CD4-positive, alpha-beta T cell (primary cell): ENCODE results near the gene PXK. TPM values are rescaled to one million over a fixed set of nuclear protein-coding genes. Genes with fewer than 3 reads are reported as not detected.

Experiments
- ATAC-seq: fragments of 200-7000 bp; cut with Tn5 transposase; one replicate; pipeline ENCODE4 v1.10.0; 2022; ENCODE audit warnings: mild to moderate bottlenecking; ENCODE audit not compliant: poor library complexity
- CTCF ChIA-PET: fragments of 350-600 bp; sonication (Branson Sonifier 250); formaldehyde crosslinking; loops from one replicate; lab custom pipeline; 2021; ENCODE audit warnings: antibody characterized with exemption, inconsistent platforms; lab: Charles Lee
- POLR2A ChIA-PET: fragments of 350-600 bp; sonication (Branson Sonifier 250); formaldehyde crosslinking; loops from one replicate; lab custom pipeline; 2021; ENCODE audit warnings: antibody characterized with exemption, inconsistent platforms; lab: Charles Lee
- DNase-seq, 14 experiments: peaks; one replicate each; pipeline ENCODE4 v3.0.0-alpha.2; 2013 to 2020; ENCODE audit warnings: mixed read lengths in 2 of 14
- H3K27ac ChIP-seq, 2 donors: one replicate each; pipeline versions ENCODE4 v1.5.1 to v1.7.0; 2013; ENCODE audit warnings: low read length in 2 of 2, low read depth in 1 of 2, mild to moderate bottlenecking in 1 of 2
- H3K27me3 ChIP-seq, 2 experiments: 1 replicate in 1 of 2; 2 replicates in 1 of 2; pipeline versions ENCODE4 v1.6.1 to v1.7.0; 2013; ENCODE audit warnings: low read length in 2 of 2, control low read depth in 1 of 2, mild to moderate bottlenecking in 1 of 2, moderate library complexity in 1 of 2; ENCODE audit not compliant: insufficient read depth in 2 of 2, control insufficient read depth in 1 of 2
- H3K36me3 ChIP-seq: one replicate; pipeline ENCODE4 v1.6.1; 2013; ENCODE audit warnings: low read length, control low read depth; ENCODE audit not compliant: insufficient read depth
- H3K4me1 ChIP-seq: one replicate; pipeline ENCODE4 v1.6.1; 2013; ENCODE audit warnings: low read length, control low read depth; ENCODE audit not compliant: insufficient read depth
- H3K4me3 ChIP-seq: one replicate; pipeline ENCODE4 v1.5.1; 2013; ENCODE audit warnings: mild to moderate bottlenecking, low read length, moderate library complexity
- H3K9me3 ChIP-seq, 2 experiments: 1 replicate in 1 of 2; 2 replicates in 1 of 2; pipeline versions ENCODE4 v1.6.1 to v1.7.0; 2013; ENCODE audit warnings: low read length in 2 of 2, mild to moderate bottlenecking in 2 of 2, control low read depth in 1 of 2, moderate library complexity in 1 of 2; ENCODE audit not compliant: control insufficient read depth in 1 of 2, insufficient read depth in 1 of 2
- H3K27ac Mint-ChIP-seq: one replicate; pipeline ENCODE4 v1.8.0; 2020; ENCODE audit warnings: mixed read lengths
- H3K27me3 Mint-ChIP-seq: one replicate; pipeline ENCODE4 v1.8.0; 2021; ENCODE audit warnings: mixed read lengths
- H3K36me3 Mint-ChIP-seq: one replicate; pipeline ENCODE4 v1.8.0; 2021; ENCODE audit warnings: low read depth, mixed read lengths
- H3K4me1 Mint-ChIP-seq: one replicate; pipeline ENCODE4 v1.8.0; 2021; ENCODE audit warnings: low read depth, mixed read lengths
- H3K4me3 Mint-ChIP-seq: one replicate; pipeline ENCODE4 v1.8.0; 2020; ENCODE audit warnings: mild to moderate bottlenecking, mixed read lengths
- H3K9me3 Mint-ChIP-seq: one replicate; pipeline ENCODE4 v1.8.0; 2020; ENCODE audit warnings: mixed read lengths
- CTCF ChIP-seq: fragments of 200-600 bp; IDR thresholded peaks from one replicate; pipeline ENCODE4 v1.8.0; 2022; ENCODE audit warnings: antibody characterized with exemption, mild to moderate bottlenecking
- intact Hi-C, 2 experiments: fragments of 100-400 bp; cut with DNase I in 1 of 2; cut with micrococcal nuclease in 1 of 2; formaldehyde crosslinking; loops; one replicate each; pipeline versions ENCODE4 v1.15.1 to v1.9.0; 2023 to 2025; cut with DNase I, micrococcal nuclease
- total RNA-seq, 174 experiments: library from RNA in 2 of 174; stranded (reverse) in 2 of 174; gene quantifications; one replicate each; pipeline ENCODE4 v1.2.3 and lab custom pipeline; 2021 to 2026

Gene PXK
- total RNA-seq, 2 experiments from 2014 or later: 12.5 to 14.8 TPM

- POLR2A ChIA-PET: no interaction called here
- Histone ChIP-seq H3K36me3 (peaks cover 4% of the 10 kb centered on the region), H3K27me3 (no peaks in the 10 kb centered on the region), H3K27ac (no peak overlapping the region), H3K9me3 (peaks cover 0 to 12% of the 10 kb centered on the region in 2 experiments), H3K4me3 (no peak overlapping the region), H3K4me1 (no peaks in the 10 kb centered on the region)
- DNase-seq (no peak), ATAC-seq (no peak)
- Mint-ChIP-seq H3K36me3 (peaks cover 7% of the 10 kb centered on the region), H3K4me1 (no peaks in the 10 kb centered on the region), H3K9me3 (no peaks in the 10 kb centered on the region), H3K27me3 (no peaks in the 10 kb centered on the region), H3K4me3 (no peak overlapping the region), H3K27ac (no peak overlapping the region)
- intact Hi-C loops: no loop called here
- TF ChIP-seq CTCF: no peak
- CTCF ChIA-PET: no interaction called here
These were observed 39.8 kb upstream of the PXK start for GRCh38 chr3:58292866-58293265.

- DNase-seq: no peak
- Mint-ChIP-seq H3K4me3 (no peak overlapping the region), H3K27ac (no peak overlapping the region), H3K27me3 (peaks cover 4% of the 10 kb centered on the region), H3K36me3 (peaks cover under 1% of the 10 kb centered on the region), H3K4me1 (no peaks in the 10 kb centered on the region), H3K9me3 (no peaks in the 10 kb centered on the region)
- no peak for TF ChIP-seq CTCF
- H3K27me3 ChIP-seq: peaks cover 3 to 5% of the 10 kb centered on the region in 2 experiments
- intact Hi-C loops: no loop called here
- no peak for ATAC-seq
- H3K4me3 ChIP-seq: no peak overlapping the region
- no peaks in the 10 kb centered on the region for H3K4me1 ChIP-seq
- ChIA-PET POLR2A (no interaction called here), CTCF (no interaction called here)
- H3K36me3 ChIP-seq: peaks cover 3% of the 10 kb centered on the region
- no peak overlapping the region for H3K27ac ChIP-seq
- H3K9me3 ChIP-seq: peaks cover 0 to 12% of the 10 kb centered on the region in 2 experiments
These were observed 39.2 kb upstream of the PXK start for GRCh38 chr3:58293516-58293915.

GRCh38 chr3:58296269-58296668 lies 36.4 kb upstream of the PXK start:
- ATAC-seq (no peak), DNase-seq (no peak)
- Histone ChIP-seq H3K27me3 (peaks cover 19 to 20% of the 10 kb centered on the region in 2 experiments), H3K27ac (no peak overlapping the region), H3K4me1 (no peaks in the 10 kb centered on the region), H3K9me3 (peaks cover 0 to 8% of the 10 kb centered on the region in 2 experiments), H3K4me3 (no peak overlapping the region), H3K36me3 (no peaks in the 10 kb centered on the region)
- Mint-ChIP-seq H3K36me3 (no peaks in the 10 kb centered on the region), H3K9me3 (peaks cover 1% of the 10 kb centered on the region), H3K27me3 (peaks cover 23% of the 10 kb centered on the region), H3K27ac (no peak overlapping the region), H3K4me1 (no peaks in the 10 kb centered on the region), H3K4me3 (no peak overlapping the region)
- CTCF ChIA-PET: no interaction called here
- intact Hi-C loops: no loop called here
- POLR2A ChIA-PET: no interaction called here
- TF ChIP-seq CTCF: no peak
